Panc1 (cell line): Measurements from ENCODE around the gene KCNMA1. TPM values are rescaled to one million over a fixed set of nuclear protein-coding genes. Genes with fewer than 3 reads are reported as not detected.

Experiments
- ATAC-seq: fragments of 200-7000 bp; cut with Tn5 transposase; 2 replicates; pipeline ENCODE4 v1.9.1; 2020; ENCODE audit warnings: mild to moderate bottlenecking, moderate library complexity
- BruUV-seq: library from RNA; stranded (reverse); fragments of 400-500 nt; replicated peaks from 2 replicates; lab custom pipeline; 2021; lab: Mats Ljungman, UMichigan
- CTCF ChIA-PET: fragments of 300-600 bp; sonication (Branson Sonifier 250); formaldehyde crosslinking; loops from one replicate; lab custom pipeline; 2022; ENCODE audit warnings: antibody characterized with exemption; lab: Charles Lee
- POLR2A ChIA-PET: fragments of 300-600 bp; sonication (Branson Sonifier 250); formaldehyde crosslinking; loops from one replicate; lab custom pipeline; 2022; ENCODE audit warnings: antibody characterized with exemption; lab: Charles Lee
- DNase-seq: peaks from one replicate; pipeline ENCODE4 v3.0.0-alpha.2; 2010; ENCODE audit warnings: low read depth, low spot score
- H3K27ac ChIP-seq: 2 replicates; pipeline ENCODE4 v1.5.1; 2011; ENCODE audit warnings: mild to moderate bottlenecking, low read length, inconsistent platforms
- H3K27me3 ChIP-seq: fragments of 200-500 bp; sonication (Bioruptor generic); 2 replicates; pipeline ENCODE4 v1.6.0; 2014; ENCODE audit warnings: low read length, inconsistent platforms; ENCODE audit not compliant: control insufficient read depth, insufficient read depth
- H3K36me3 ChIP-seq: fragments of 200-500 bp; sonication (Bioruptor generic); 2 replicates; pipeline ENCODE4 v1.5.1; 2014; ENCODE audit warnings: inconsistent platforms, mild to moderate bottlenecking, low read length, moderate library complexity; ENCODE audit not compliant: control insufficient read depth, insufficient read depth
- H3K4me1 ChIP-seq: 2 replicates; pipeline ENCODE4 v1.5.1; 2011; ENCODE audit warnings: inconsistent platforms, mild to moderate bottlenecking, low read length, moderate library complexity; ENCODE audit not compliant: control insufficient read depth, insufficient read depth
- H3K4me3 ChIP-seq, 2 experiments: 2 replicates each; pipeline ENCODE4 v1.5.1; 2011 to 2012; ENCODE audit warnings: low read depth in 2 of 2, low read length in 2 of 2, mild to moderate bottlenecking in 2 of 2, inconsistent platforms in 1 of 2, moderate library complexity in 1 of 2
- H3K9me3 ChIP-seq: fragments of 200-500 bp; sonication (Bioruptor generic); 2 replicates; pipeline ENCODE4 v1.5.1; 2014; ENCODE audit warnings: low read depth, mild to moderate bottlenecking, inconsistent platforms, low read length, moderate library complexity; ENCODE audit not compliant: control insufficient read depth, insufficient read depth
- CTCF ChIP-seq: fragments of 450-650 bp; IDR thresholded peaks from 2 replicates; pipeline ENCODE4 v1.5.1; 2017; ENCODE audit warnings: mild to moderate bottlenecking
- POLR2AphosphoS5 ChIP-seq: IDR thresholded peaks from 2 replicates; pipeline ENCODE4 v1.6.1; 2012; ENCODE audit warnings: mild to moderate bottlenecking, low read depth, low read length, moderate library complexity
- REST ChIP-seq, 2 experiments: IDR thresholded peaks; 2 replicates each; pipeline ENCODE4 v1.6.1; 2011 to 2012; ENCODE audit warnings: low read depth in 2 of 2, control low read depth in 1 of 2, low read length in 1 of 2, mild to moderate bottlenecking in 1 of 2, moderate library complexity in 1 of 2; ENCODE audit not compliant: insufficient read depth in 1 of 2
- SIN3A ChIP-seq: IDR thresholded peaks from 2 replicates; pipeline ENCODE4 v1.6.1; 2012; ENCODE audit warnings: low read depth, mild to moderate bottlenecking, low read length, moderate library complexity, borderline replicate concordance; ENCODE audit not compliant: insufficient read depth
- TCF7L2 ChIP-seq: IDR thresholded peaks from 2 replicates; pipeline ENCODE4 v1.6.1; 2011; ENCODE audit warnings: mild to moderate bottlenecking, low read depth, low read length, inconsistent platforms
- in situ Hi-C: cut with HindIII; loops from 2 replicates; pipeline ENCODE4 v1.10.0; 2016; ENCODE audit warnings: low sequenced_read_pairs, low pct_unique_long_range_greater_than_20kb
- intact Hi-C: fragments of 100-400 bp; cut with micrococcal nuclease; formaldehyde crosslinking; loops from one replicate; pipeline ENCODE4 v1.10.0; 2022; ENCODE audit not compliant: unreplicated experiment
- total RNA-seq: library from RNA; stranded (reverse); gene quantifications from one replicate; pipeline ENCODE4 v1.2.1, GENCODE V29; 2021; ENCODE audit not compliant: unreplicated experiment

The KCNMA1 gene
- total RNA-seq, 1 experiment from 2014 or later: 91.9 TPM

- no peak for TF ChIP-seq POLR2AphosphoS5
- TF ChIP-seq REST (IDR thresholded peaks at IDR 0.05; ENCODE audit: insufficient read depth in 1 of 2, low read depth in 2 of 2, low read length in 1 of 2): no peak
- TF ChIP-seq CTCF: no peak
- no peak for TF ChIP-seq SIN3A
- TF ChIP-seq TCF7L2: no peak
These were observed 92.0 kb downstream of the KCNMA1 start for GRCh38 chr10:77545585-77545984.

GRCh38 chr10:77544617-77545016 lies 93.0 kb downstream of the KCNMA1 start:
- DNase-seq: no peak
- H3K27ac ChIP-seq: 0 out of 2 replicates have a peak overlapping the region, but pooled peaks have one; percentile 26
- H3K4me1 ChIP-seq: no peaks in the 10 kb centered on the region; the same call in 1 of the 2 replicates
- H3K27me3 ChIP-seq: no peaks in the 10 kb centered on the region
- no peaks in the 10 kb centered on the region for H3K36me3 ChIP-seq
- intact Hi-C loops: no loop called here
- CTCF ChIA-PET: no interaction called here
- TF ChIP-seq CTCF (no peak), REST (IDR thresholded peaks at IDR 0.05; ENCODE audit: insufficient read depth in 1 of 2, low read depth in 2 of 2, low read length in 1 of 2) (no peak), SIN3A (no peak), POLR2AphosphoS5 (no peak), TCF7L2 (no peak)
- H3K4me3 ChIP-seq: no peak overlapping the region
- in situ Hi-C loops: no loop called here
- POLR2A ChIA-PET: no interaction called here
- no TSS peak for BruUV-seq
- peaks cover 31% of the 10 kb centered on the region; the same call in 1 of the 2 replicates for H3K9me3 ChIP-seq
- ATAC-seq: no peak

More at GRCh38 chr10:77545585-77545984, 92.0 kb downstream of the KCNMA1 start:
- in situ Hi-C loops (no loop called here), intact Hi-C loops (no loop called here)
- peak; percentile 44 for ATAC-seq
- H3K27ac ChIP-seq: no peak overlapping the region
- no peaks in the 10 kb centered on the region for H3K36me3 ChIP-seq
- ChIA-PET POLR2A (no interaction called here), CTCF (no interaction called here)
- BruUV-seq: no TSS peak
- H3K4me1 ChIP-seq: no peaks in the 10 kb centered on the region; the same call in 1 of the 2 replicates
- H3K4me3 ChIP-seq: no peak overlapping the region
- H3K27me3 ChIP-seq: no peaks in the 10 kb centered on the region
- DNase-seq: no peak
- peaks cover 31% of the 10 kb centered on the region; the same call in 1 of the 2 replicates for H3K9me3 ChIP-seq
